GM18873 (cell line): ENCODE measurements around the gene PRAMEF2.
"Not testable (repeated sequence)": the region's sequence is repeated elsewhere in the genome, so short reads cannot be mapped to it uniquely, and the experiment has no call there.

Source experiments
- ATAC-seq: cut with Tn5 transposase; IDR thresholded peaks from one replicate; pipeline ENCODE4 v1.9.1; 2021; ENCODE audit warnings: mild to moderate bottlenecking, moderate library complexity, moderate number of reproducible peaks; ENCODE audit not compliant: unreplicated experiment, low FRiP score

Gene PRAMEF2, protein sequence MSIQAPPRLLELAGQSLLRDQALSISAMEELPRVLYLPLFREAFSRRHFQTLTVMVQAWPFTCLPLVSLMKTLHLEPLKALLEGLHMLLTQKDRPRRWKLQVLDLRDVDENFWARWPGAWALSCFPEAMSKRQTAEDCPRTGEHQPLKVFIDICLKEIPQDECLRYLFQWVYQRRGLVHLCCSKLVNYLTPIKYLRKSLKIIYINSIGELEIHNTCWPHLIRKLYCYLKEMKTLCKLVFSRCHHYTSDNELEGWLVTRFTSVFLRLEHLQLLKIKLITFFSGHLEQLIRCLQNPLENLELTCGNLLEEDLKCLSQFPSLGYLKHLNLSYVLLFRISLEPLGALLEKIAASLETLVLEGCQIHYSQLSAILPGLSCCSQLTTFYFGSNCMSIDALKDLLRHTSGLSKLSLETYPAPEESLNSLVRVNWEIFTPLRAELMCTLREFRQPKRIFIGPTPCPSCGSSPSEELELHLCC

DNA sequence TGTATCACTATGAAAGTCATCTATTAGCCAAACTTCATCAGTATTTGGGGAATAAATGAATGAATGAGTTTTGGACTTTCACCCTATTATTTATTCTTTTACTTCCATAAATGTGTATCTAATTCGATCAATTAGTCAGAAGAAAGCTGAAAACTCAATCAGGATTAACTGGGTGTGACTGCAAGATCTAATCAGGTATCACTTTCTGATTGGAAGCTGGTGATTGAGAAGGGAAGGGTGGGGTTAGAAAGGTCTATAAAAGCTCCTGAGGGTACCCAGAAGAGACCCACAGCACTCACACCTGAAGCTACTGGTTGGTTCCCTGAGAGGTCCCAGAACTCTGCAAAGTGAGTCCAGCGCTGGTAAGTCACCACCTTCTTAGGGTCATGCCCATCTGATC lies at the start of gene PRAMEF2:
Gene PRAMEF2 (plus strand): TSS at position 301 of the 400 bp plus-strand sequence. CDS start 1,924 bp downstream, outside the sequence.
- ATAC-seq = not testable (repeated sequence)

DNA sequence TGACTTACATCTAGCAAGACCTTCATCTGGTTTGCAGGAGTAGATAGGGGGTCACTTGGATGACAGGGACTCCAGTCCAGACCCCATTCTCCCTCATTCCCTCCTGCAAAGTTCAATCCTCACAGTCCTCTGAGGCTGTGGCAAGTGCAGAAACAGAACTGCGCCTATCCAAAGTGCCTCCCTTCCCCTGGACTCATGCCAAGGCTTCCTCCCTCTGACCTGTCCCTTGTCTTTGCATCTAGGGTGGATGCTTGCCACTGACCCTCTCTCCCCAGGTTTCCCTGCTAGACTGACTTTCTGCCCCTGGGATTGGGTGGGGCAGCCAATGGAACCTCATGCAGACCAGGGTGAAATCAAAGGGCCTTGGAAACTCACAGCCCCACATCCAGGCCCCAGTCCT lies 47.0 kb upstream of the PRAMEF2 start:
- no peak for ATAC-seq

DNA sequence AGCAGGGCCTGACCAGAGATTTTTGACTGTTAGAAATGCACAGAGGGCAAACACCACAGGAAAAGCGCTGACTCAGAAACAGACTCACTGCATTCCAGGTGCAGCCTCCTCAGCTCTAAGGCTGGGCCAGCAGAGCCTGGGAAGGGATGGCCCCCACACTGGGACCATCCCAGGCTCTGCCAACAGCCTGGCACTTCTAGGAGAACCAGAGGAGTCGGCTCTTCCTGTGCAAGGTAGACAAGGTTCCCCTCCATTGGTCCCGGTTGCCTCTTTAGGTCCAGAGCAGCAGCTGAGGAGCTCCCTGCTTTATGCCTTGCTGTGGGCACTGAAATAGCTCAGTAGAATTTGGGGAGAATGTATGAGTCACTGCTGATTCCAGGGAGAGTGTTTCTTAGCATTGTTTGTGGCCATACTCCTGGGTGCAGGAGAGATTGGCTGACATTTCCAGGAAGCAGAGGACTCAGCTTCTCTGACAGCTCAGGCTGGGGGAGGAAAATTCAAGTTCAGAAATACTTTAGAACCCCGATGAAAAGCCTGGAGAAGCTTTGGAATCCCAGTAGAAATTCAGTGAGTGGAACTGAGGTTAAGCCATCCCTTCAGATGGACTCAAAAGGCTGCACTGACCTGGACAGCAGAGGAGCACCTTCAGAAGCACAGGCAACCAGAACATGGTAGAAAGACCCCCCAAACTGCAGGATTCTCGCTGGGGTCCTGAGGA lies 46.0 kb upstream of the PRAMEF2 start:
- ATAC-seq = no peak

DNA sequence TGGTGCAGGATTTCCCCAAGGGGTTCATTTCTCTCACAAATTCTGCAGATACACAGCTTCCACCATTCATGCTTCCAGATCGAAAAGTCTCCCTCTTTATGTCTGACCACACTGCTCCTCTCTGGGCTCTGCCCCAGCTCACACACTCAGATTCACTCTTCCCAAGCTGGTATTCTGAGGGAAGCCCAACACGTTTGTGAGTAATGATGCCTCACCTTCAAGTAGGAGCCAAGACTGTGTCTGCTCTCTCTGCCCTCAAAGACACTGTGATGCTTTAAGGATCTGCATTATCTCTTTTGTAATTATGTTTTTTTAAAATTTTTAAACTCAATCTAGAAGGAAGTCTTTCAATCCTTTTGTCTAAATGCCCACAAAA lies 45.5 kb upstream of the PRAMEF2 start:
- no peak for ATAC-seq

DNA sequence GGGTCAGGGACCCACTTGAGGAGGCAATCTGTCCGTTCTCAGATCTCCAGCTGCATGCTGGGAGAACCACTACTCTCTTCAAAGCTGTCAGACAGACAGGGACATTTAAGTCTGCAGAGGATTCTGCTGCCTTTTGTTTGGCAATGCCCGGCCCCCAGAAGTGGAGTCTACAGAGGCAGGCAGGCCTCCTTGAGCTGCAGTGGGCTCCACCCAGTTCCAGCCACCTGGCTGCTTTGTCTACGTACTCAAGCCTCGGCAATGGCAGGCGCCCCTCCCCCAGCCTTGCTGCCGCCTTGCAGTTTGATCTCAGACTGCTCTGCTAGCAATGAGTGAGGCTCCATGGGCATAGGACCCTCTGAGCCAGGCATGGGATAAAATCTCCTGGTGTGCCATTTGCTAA lies 37.8 kb upstream of the PRAMEF2 start:
- not testable (repeated sequence) for ATAC-seq

DNA sequence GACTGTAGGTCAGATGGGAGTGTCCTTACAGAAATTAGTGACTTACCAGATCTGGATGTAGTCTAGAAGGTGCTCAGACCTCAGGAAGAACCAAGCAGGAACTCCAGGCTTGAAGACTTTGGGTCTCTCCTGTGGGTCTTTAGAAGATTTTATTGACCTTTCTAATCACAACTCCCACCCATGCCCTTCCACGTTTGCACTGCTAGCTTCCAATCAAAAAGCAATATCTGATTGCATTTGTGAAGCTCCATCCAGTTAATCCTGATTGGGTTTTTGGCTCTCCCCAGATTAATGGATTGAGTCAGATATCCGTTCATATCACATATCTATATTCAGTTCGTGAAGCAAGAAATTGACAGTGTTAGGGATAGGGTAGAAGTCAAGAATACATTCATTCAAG lies 25.6 kb upstream of the PRAMEF2 start, which contains the start of gene PRAMEF11:
Gene PRAMEF11 (minus strand): TSS at position 101 of the 400 bp plus-strand sequence. CDS start 2,621 bp downstream, outside the sequence.
- not testable (repeated sequence) for ATAC-seq

DNA sequence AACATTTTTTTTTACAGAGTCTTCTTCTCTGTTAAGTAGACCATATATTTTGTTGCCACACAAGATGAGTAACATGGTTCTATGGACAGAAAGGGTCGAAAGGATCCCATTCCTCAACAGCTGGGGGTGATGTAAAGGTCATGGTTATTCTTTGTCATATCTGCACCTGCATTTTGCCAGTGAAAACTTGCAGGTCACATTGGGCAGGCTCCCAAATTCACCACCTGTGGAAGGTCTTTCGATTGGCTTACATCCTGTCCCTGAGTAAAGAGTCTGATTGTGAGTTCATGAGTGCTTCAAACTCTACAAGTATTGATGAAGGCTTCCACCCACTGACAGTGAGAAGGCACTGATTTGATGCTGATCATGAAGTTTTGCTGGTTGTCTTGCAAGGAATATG lies 23.6 kb upstream of the PRAMEF2 start:
- ATAC-seq = not testable (repeated sequence)

DNA sequence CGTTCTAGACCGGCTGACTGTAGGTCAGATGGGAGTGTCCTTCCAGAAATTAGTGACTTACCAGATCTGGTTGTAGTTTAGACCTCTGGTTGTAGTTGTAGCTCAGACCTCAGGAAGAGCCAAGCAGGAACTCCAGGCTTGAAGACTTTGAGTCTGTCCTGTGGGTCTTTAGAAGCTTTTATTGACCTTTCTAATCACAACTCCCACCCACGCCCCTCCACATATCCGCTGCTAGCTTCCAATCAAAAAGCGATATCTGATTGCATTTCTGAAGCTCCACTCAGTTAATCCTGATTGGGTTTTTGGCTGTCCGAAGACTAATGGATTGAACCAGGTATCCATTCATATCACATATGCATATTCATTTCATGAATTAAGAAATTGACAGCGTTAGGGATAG lies 8.3 kb upstream of the PRAMEF2 start, which contains the start of gene HNRNPCL1:
Gene HNRNPCL1 (minus strand): TSS at position 101 of the 400 bp plus-strand sequence. CDS start 431 bp downstream, outside the sequence.
- ATAC-seq = not testable (repeated sequence)

DNA sequence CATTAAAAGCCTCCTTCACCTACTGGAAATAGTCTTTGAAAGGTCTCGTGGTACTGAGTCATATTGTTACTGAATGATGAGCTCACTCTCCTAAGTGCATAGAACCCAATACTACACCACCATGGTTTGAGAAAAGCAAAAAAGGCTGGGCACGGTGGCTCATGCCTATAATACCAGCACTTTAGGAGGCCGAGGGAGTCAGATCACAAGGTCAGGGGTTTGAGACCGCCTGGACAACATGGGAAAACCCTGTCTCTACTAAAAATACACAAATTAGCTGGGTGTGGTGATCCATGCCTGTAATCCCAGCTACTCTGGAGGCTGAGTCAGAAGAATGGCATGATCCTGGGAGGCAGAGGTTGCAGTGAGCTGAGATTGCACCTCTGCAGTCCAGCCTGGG lies 5.1 kb upstream of the PRAMEF2 start:
- no peak for ATAC-seq

DNA sequence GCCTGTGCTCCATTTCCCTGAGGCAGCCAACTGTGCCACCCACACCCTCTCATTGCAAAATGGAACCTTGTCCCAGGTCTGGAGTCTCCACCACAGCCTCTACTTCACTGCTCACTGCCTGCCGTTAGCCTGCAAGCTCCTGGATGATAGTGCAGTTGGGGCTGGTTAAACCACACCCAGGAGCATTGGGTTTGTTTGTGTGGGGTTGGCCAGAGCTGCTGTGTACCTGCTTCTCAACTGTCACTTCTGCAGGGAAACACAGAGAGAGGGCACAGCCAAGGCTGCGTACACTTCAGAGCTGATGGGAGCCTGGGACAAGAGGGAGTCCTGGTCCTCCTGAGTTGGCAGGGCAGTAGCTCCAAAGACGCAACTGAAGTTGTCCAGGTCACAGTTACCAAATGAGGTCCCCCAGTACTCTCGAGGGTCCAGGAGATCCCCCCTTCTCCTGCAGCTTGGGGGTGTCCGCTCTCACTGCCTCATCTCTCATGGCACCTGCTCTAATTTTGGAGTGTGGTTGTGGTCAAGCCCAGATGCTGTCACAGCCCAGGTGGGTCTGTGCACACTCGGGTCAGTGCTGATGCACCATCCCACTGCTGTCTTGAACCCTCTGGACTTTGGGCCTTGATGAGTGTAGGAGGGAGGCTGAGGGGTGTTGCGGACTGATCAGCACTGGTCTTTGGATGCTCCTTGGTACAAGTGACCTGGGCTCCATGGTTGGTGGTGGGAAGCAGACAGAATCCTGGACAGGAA lies 6.4 kb downstream of the PRAMEF2 start:
- not testable (repeated sequence) for ATAC-seq

DNA sequence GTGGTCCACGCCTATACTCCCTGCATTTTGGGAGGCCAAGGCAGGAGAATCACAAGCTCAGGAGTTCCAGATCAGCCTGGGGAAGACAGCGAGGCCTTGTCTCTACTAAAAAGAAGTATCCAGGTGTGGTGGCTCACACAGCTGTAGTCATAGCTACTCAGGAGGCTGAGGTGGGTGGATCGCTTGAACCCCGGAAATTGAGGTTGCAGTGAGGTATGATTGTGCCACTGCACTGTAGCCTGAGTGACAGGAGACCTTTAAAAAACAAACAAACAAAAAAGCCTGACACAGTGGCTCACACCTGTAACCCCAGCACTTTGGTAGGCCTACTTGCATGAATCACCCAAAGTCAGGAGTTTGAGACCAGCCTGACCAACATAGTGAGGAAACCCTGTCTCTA lies 21.6 kb downstream of the PRAMEF2 start:
- ATAC-seq = not testable (repeated sequence)

DNA sequence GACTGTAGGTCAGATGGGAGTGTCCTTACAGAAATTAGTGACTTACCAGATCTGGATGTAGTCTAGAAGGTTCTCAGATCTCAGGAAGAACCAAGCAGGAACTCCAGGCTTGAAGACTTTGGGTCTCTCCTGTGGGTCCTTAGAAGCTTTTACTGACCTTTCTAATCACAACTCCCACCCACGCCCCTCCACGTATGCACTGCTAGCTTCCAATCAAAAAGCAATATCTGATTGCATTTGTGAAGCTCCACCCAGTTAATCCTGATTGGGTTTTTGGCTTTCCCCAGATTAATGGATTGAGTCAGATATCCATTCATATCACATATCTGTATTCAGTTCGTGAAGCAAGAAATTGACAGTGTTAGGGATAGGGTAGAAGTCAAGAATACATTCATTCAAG lies 29.2 kb downstream of the PRAMEF2 start, which contains the start of gene PRAMEF4:
Gene PRAMEF4 (minus strand): TSS at position 101 of the 400 bp plus-strand sequence. CDS start 2,807 bp downstream, outside the sequence.
- not testable (repeated sequence) for ATAC-seq

DNA sequence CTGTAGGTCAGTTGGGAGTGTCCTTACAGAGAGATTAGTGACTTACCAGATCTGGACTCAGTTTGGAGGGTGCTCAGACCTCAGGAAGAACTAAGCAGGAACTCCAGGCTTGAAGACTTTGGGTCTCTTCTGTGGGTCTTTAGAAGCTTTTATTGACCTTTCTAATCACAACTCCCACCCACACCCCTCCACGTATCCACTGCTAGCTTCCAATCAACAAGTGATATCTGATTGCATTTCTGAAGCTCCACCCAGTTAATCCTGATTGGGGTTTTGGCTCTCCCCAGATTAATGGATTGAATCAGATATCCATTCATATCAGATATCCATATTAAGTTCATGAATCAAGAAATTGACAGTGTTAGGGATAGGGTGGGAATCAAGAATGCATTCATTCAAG lies 41.3 kb downstream of the PRAMEF2 start, which contains the start of gene PRAMEF10:
Gene PRAMEF10 (minus strand): TSS at position 101 of the 400 bp plus-strand sequence. CDS start 2,423 bp downstream, outside the sequence.
- not testable (repeated sequence) for ATAC-seq

DNA sequence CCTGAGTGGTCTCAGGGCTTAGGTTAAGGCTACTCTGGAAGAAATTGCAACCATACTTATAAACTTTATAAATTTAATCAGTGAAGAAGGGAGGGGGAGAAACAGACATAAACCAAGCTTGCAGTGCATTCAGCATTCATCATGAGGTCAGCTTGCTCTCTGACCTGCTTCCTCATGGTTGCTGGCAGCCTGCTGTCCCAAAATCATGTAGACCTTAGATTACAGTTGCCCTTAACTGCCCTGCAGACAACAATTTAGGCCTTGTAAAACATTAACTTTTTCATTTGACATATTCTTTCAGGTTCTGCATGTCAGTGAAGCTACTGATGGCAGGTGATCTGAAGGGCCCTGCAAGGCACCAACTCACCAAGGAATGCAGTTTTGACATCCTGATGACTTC lies 42.3 kb downstream of the PRAMEF2 start:
- not testable (repeated sequence) for ATAC-seq

DNA sequence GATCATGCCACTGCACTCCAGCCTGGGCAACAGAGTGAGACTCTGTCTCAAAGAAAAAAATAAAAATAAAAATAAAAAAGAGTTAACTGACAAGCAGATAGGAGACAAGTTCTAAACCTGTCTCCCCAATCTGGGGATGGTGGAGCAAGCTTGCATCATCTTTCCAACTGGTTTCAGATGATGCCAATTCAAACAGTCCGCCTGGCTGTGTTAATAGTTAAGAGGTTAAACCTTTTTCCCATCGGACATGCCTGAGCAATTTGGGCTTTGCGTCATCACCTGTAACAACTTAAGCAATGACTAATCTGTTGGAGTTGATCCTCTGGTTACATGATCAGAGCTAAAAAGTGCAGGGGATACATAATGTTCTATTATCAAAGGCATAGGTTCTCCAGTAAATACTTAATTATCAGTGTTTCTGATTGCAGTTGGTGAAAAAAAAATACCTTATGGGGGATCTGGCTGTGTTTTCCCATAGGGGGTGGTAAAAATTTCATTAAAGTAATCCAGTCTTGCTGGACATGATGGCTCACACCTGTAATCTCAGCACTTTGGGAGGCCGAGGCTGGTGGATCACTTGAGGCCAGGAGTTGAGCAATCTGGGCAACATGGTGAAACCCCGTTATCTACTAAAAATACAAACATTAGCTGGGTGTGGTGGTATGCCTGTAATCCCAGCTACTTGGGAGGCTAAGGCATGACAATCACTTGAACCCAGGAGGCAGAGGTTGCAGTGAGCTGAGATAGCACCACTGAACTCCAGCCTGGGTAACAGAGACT lies 47.1 kb downstream of the PRAMEF2 start:
- not testable (repeated sequence) for ATAC-seq
